DMS 273 treated with DMSO at 0.1 percent for 48 hours (cell line): ENCODE results near the gene SYNJ2.

Source experiments
- DNase-seq: peaks from one replicate; lab custom pipeline; 2025; lab: John Stamatoyannopoulos, UW

The SYNJ2 gene

GRCh38 chr6:158077676-158078075 is 96.0 kb downstream of the SYNJ2 start:
- DNase-seq: no peak

GRCh38 chr6:158078320-158078719 is 96.7 kb downstream of the SYNJ2 start:
- DNase-seq: no peak

- DNase-seq: no peak
Observed at GRCh38 chr6:158080849-158081656, 99.4 kb downstream of the SYNJ2 start.

GRCh38 chr6:158081657-158081935 is 99.9 kb downstream of the SYNJ2 start:
- no peak for DNase-seq

- no peak for DNase-seq
Observed at GRCh38 chr6:158083455-158084325, 102.0 kb downstream of the SYNJ2 start.

GRCh38 chr6:158085261-158086053 is 103.8 kb downstream of the SYNJ2 start:
- no peak for DNase-seq

GRCh38 chr6:158086054-158086503 is 104.4 kb downstream of the SYNJ2 start:
- no peak for DNase-seq

- DNase-seq: no peak
Observed at GRCh38 chr6:158086504-158087223, 105.0 kb downstream of the SYNJ2 start.

GRCh38 chr6:158087224-158087867 is 105.7 kb downstream of the SYNJ2 start:
- no peak for DNase-seq

GRCh38 chr6:158092806-158093205 is 111.1 kb downstream of the SYNJ2 start:
- DNase-seq: no peak

GRCh38 chr6:158095031-158095430 is 113.4 kb downstream of the SYNJ2 start:
- DNase-seq: no peak

- no peak for DNase-seq
Observed at GRCh38 chr6:158095671-158096070, 114.0 kb downstream of the SYNJ2 start.

- DNase-seq: no peak
Observed at GRCh38 chr6:158103228-158103627, 121.6 kb downstream of the SYNJ2 start.

- DNase-seq: no peak
Observed at GRCh38 chr6:158104696-158105095, 123.0 kb downstream of the SYNJ2 start.

GRCh38 chr6:158109748-158110147 is 128.1 kb downstream of the SYNJ2 start:
- DNase-seq: no peak

GRCh38 chr6:158110986-158111385 is 129.3 kb downstream of the SYNJ2 start:
- no peak for DNase-seq

GRCh38 chr6:158111987-158112386 is 130.3 kb downstream of the SYNJ2 start:
- no peak for DNase-seq

GRCh38 chr6:158113802-158114201 is 132.1 kb downstream of the SYNJ2 start:
- no peak for DNase-seq

- no peak for DNase-seq
Observed at GRCh38 chr6:158115102-158115501, 133.4 kb downstream of the SYNJ2 start.

- DNase-seq: no peak
Observed at GRCh38 chr6:158115508-158115907, 133.8 kb downstream of the SYNJ2 start.

GRCh38 chr6:158118886-158119285 is 137.2 kb downstream of the SYNJ2 start:
- no peak for DNase-seq
